GM21528 (cell line): ENCODE measurements around the gene MESP2.

Experiments
- ATAC-seq: cut with Tn5 transposase; IDR thresholded peaks from one replicate; pipeline ENCODE4 v1.9.1; 2021; ENCODE audit warnings: mild to moderate bottlenecking, moderate library complexity; ENCODE audit not compliant: unreplicated experiment, low FRiP score

Gene MESP2

GRCh38 chr15:89799011-89799911 lies 23.1 kb downstream of the MESP2 start:
- no peak for ATAC-seq

DNA sequence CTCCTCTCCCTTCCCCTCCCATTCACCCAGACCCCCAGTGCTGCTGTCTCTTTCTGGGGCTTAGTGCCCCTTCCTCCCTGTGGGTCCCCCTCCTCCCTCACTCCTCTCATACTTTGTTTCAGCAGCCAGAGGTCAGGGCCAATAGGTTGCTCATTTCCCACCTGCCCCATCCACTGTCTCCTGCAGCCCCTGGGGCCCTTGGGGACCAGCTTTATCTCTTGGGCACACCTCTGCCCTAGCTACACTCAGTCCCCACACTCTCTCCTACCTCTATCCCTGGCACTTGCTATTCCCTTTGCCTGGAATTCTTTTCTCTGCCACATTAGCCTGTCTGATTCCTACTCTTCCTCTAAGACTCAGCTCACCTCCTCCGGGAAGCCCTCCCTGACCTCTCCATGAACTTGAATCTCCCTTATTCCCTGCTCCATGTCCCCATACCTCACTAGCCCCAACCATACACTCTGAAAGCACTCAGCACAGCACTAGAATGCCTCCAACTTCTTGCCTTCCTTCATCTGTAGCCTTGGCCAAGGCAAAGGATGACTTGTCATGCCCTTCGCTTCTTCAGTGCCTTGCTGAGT lies 23.9 kb downstream of the MESP2 start:
- no peak for ATAC-seq

GRCh38 chr15:89801471-89802195 lies 25.5 kb downstream of the MESP2 start:
- ATAC-seq: no peak

DNA sequence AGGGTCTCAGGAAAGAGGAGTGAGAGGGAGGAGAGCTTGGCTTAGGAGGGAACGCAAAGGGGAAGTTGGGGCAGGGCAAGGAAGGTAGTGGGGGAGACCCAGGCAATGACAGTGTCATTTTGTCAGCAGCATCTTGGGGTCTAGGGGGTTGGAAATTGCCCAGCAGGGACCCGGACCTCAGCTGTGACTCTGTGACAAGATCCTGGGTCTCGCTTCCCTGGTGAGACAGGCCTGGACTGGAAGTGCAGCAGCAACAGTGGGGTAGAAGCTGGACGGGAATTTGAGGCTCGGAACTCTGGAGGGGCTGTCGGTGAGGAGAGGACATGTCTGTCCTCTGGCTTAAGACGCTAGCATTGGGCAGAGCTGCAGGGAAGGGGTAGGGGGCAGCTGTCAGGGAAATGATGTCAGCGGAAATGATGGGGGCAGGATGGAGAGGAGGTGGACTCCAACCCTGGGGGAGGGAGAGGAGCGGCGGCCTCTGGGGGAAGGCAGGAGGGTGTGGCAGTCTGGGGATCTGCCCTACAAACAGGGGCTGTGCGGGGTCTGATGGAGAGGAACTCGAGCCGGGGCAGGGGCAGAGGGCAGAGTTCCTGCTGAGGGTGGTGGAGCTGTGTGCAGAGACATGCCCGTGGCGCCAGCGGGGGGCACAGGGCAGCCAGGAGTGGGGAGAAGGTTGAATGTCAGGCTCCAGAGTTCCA lies 26.2 kb downstream of the MESP2 start:
- no peak for ATAC-seq

GRCh38 chr15:89802986-89803824 lies 27.1 kb downstream of the MESP2 start:
- ATAC-seq: no peak

DNA sequence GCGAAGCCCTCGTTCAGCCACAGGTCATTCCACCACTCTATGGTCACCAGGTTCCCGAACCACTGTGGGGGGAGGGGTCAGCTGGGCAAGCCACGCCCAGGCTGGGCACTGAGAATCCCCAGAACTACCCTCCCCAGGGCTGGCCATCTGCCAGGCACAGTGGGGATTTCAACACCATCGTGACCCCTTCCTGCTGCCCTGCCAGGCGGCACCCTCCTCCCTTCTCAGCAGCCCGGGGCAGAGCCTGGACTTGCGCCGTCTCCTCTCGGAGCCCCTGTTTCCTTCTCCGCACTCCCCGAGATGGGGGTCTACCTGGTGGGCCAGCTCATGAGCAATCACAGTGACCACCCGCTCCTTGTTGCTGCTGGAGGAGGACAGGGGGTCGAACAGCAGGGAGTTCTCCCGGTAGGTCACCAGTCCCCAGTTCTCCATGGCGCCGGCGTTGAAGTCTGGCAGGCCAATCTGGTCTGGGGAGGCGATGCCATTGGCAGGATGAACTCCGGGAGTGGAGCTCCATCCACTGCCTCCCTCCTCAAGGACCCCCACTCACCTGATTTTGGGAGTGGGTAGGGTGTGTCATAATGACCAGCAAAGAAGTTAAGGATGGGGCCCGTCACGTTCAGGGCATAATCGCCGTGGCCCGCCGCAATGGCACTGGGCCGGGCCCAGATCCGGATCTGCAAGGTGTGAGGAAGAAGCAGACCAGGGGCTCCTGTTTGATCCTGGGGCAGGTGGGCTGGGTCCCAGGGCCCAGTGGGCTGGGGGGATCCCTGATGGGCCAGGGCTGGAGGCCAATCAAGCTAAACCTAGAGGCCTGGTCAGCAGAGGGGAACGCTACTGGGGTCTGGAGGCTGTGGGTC lies 28.0 kb downstream of the MESP2 start:
- no peak for ATAC-seq

GRCh38 chr15:89805241-89806209 lies 29.4 kb downstream of the MESP2 start:
- no peak for ATAC-seq

- ATAC-seq: no peak
These were observed 30.1 kb downstream of the MESP2 start for GRCh38 chr15:89806210-89806558.

DNA sequence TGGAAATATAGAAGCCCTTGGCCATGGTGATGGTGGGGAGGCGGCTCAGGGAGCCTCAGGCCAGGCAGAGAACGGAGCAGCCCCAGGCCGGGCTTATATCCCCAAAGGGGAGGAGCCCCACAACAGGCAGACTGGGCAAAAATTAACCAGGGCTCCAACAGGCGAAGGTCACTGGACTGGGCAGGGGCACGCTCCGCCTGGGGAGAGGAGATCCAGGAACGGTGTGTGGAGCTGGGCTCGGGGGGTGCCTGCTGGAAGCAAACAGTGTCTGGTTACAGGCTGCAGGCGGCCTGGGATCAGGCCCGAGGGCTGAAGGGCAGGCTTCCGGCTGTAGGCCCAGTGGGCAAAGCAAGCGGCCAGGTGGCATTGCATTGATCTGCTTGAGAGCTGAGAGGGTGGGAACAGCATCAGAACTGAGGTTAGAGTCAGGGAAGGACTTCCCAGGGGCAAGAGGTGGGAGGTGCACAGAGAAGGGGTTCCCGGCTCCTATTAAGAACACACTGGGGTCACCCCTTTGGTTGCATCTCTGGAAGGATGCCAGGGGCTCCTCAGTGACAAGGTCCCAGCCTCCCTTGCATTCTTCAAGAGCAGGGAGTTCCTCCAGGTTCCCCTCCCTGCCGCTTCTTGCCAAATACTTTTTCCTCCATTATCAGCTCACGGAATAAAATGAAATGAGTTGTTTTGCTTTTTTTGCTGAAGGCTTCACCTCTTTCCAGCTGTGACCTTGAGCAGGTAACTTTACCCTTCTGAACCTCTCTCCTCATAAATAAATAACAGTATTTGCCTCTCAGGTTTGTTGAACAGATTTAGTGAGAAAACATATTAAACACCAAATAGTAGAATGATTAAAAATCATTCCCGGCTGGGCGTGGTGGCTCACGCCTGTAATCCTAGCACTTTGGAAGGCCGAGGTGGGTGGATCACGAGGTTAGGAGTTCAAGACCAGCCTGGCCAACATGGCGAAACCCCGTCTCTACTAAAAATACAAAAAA lies 30.7 kb downstream of the MESP2 start:
- ATAC-seq: no peak

GRCh38 chr15:89807689-89808088 lies 31.6 kb downstream of the MESP2 start:
- ATAC-seq: no peak

DNA sequence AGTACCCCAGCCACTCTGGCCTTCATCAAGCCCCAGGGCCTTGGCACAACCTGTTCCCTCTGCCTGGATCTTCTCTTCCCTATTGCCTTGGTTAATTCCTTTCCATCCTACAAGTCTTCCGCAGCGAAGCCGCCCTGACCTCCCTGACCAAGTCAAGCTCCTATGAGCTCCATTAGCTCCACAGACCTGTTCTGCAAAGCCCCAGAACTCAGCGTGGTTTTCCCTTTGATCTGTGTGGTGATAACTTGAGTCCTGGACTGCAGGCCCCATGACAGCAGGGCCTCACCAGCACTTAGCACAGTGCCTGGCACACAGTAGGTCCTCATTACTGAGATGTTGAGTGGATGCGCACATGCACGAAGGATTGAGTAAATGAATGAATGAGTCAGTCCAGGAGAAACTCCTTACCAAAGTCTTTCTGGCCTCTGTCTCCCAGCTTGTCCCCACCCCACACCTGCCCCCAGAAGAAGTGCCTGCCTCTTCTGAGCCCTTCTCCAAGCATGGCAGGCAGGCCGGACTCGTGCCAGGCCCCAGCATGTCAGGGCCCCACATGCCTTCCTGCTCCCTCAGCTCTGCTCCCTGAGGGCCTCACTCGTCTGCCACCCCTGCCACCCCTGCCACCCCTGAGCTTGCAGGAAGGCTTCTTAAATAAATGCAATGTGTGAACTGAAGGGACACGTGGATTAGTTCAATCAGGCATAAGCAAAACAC lies 32.2 kb downstream of the MESP2 start:
- ATAC-seq: no peak

DNA sequence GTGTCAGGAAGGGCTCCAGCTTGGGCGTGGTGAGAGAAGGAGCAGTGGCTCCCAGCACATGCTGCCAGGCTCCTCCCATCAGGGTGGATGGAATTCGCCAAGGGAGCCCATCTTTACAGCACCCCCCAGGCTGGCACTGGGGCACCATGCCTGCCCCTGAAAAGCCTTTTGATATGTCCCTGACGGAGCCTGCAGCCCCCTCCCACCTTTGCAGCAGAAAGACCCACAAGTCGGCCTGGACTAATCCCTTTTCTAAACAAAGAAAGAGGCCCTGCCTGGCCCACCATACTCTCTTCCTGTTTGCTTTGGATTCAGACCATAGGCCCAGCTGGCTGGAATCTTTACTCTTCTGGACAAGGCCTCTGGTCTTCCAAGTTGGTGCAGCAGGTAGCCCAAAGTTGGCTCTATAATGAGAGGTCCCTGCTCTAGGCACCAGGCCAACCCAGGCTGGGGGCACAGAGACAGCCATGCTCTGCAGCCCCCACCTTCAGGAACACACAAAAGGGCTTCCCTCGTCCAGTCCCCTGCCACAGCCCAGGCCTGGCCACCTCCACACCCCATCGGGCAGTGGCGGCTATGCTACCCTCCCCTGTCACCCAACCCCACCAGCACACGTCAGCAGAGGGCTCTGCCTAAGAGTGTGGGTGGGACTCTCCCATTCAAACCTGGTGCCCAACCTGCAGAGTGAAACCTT lies 33.1 kb downstream of the MESP2 start:
- ATAC-seq: no peak

GRCh38 chr15:89809787-89810148 lies 33.6 kb downstream of the MESP2 start:
- no peak for ATAC-seq

GRCh38 chr15:89810837-89811236 lies 34.7 kb downstream of the MESP2 start:
- ATAC-seq: no peak

- ATAC-seq: no peak
These were observed 36.1 kb downstream of the MESP2 start for GRCh38 chr15:89812011-89812846.
